IPS-NIHi7 (cell line): ENCODE data around the gene ROBO4.

ENCODE experiments used
- DNase-seq: peaks from one replicate; pipeline ENCODE4 v3.0.0; 2012; ENCODE audit warnings: mixed read lengths; ENCODE audit errors: extremely low spot score

The ROBO4 gene

GRCh38 chr11:124872741-124873140 lies 24.9 kb downstream of the ROBO4 start:
- DNase-seq: peak; percentile 71

- DNase-seq: no peak
Observed at GRCh38 chr11:124872280-124872679, 25.4 kb downstream of the ROBO4 start.

- no peak for DNase-seq
Observed at GRCh38 chr11:124870430-124870829, 27.2 kb downstream of the ROBO4 start.

GRCh38 chr11:124869856-124870387 lies 27.7 kb downstream of the ROBO4 start:
- DNase-seq: no peak

GRCh38 chr11:124869331-124869730 lies 28.3 kb downstream of the ROBO4 start:
- no peak for DNase-seq

GRCh38 chr11:124868331-124869274 lies 29.1 kb downstream of the ROBO4 start:
- DNase-seq: no peak

GRCh38 chr11:124867700-124868099 lies 30.0 kb downstream of the ROBO4 start:
- peak; percentile 73 for DNase-seq

- DNase-seq: peak; percentile 80
Observed at GRCh38 chr11:124865902-124866851, 31.5 kb downstream of the ROBO4 start.

GRCh38 chr11:124865181-124865901 lies 32.3 kb downstream of the ROBO4 start, which contains the start of gene ROBO3:
ROBO3 (plus strand) TSS chr11:124865432; CDS start chr11:124865578, 146 bp downstream.
- no peak for DNase-seq

DNA sequence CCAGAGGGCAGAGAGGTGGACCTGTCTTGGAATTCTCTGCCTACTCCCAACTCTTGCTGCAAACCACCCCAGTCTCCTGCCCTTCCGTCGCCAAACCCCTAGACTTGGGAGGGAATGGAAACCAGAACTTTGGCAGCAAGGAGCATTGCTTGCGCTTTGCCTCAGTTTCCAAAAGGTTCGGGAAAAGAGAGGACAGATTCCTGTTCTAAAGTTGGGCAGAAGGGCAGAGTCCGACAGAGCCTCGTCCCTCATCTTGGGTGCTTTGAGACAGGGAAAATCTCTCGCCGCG lies 32.8 kb downstream of the ROBO4 start:
- no peak for DNase-seq

DNA sequence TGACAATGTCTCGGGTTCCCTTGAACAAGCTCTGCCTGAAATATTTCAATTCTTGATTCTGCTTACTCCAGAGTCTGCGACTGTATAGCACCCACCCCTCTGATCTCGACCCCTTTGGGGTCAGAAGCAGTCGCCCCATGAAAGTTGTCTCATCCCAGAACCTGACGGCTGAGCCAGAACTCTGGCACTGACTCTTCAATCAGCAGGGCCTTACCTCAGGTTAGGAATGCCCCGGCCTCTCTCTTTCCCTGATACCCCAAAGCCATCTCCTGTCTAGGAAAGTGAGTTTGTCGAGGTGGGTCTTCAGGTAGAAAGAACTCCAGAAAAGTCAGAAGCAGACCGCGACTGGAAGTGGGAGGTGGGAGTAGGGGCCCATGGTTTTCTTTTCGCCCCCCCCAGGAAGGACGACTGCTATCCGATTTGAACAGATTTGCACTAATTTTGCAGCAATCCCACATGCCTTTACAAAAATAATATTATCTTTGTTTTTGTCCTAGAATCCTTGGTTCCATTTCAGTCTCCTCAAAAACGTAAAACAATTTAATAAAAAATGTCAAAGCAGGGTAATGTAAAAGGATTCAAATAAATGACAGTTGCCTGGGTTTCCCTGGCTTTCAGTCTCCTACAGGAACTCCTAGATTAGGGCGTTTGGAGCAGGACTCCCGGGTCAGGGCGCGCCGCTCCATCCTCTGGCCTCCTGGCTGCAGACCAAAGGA lies 33.3 kb downstream of the ROBO4 start:
- DNase-seq: no peak

DNA sequence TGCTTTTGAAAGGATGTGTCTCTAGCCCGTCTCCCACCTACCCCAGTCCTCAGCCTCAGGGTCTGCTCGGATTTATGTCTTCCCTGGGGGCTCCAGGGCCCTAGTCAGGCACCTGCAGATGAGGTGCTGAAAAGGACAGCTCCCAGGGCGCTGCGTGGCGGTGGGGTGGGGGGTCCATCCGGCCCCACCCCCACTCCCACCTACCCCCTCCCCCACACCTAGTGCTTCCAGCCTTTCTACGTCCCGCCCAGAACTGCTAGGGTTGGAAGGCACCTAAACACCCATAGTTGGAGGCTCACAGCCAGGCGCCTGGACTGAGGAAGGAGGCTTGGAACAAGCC lies 33.9 kb downstream of the ROBO4 start:
- DNase-seq: no peak

DNA sequence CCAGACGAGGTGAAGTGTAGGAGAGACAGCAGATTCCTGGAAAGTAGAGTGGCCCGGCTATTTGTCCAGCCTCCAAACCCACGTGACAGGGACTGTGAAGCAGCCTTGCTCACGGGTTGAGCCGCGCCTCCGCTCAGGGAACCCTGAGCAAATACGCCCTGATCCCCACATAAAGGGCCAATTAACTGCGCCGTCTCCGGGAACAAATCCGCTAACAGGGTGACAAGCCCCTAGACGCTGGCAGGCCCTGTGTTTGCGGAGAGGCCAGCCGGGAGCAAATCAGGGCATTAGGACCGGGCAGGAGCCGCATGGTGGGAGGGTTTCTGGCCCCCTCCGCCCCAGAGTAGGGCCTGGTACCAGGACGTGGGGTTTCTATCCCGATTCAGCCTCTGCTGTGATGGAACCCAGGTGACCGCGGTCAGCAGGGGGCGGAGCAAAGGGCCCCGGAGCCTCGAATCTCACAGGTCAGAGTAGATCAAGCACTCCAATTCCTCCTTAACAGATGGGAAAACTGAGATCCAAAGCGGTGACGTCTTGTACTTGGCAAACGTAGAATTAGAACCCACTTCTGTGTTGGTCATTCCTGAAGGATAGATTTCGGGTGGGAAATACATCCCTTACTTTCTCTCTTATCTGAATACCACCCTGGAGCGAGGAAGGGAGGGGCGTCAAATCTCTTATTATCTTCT lies 34.4 kb downstream of the ROBO4 start:
- no peak for DNase-seq

GRCh38 chr11:124861670-124862069 lies 36.0 kb downstream of the ROBO4 start:
- DNase-seq: no peak

- DNase-seq: no peak
Observed at GRCh38 chr11:124859171-124859570, 38.5 kb downstream of the ROBO4 start.

DNA sequence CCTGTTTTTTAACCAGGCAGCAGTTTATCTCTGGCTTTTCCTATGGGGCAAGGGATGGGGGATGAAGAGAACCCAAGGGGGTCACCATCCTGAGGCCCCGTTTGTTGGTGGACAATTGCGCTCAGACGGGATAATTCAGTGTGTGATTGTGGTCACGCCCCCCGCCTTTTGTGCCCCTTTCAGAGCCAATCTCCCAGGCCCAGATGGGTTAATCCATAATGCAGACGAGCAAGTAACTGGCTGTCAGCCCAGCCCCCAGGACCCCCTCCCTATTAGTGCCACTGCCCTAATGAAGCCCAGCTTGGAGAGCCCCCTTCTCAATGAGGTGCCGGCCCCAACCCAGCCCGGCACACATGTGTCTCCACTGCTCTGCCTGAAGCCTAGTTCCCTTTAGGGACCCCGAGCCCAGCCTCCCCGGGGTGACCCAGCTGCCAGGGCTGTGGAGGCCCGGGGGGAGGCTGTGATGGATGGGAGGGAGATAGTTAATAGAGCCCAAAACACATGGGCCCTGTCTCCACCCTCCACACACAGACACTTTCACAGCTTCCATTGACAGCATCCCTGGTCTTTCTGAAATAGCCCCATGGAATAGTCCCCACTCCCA lies 51.5 kb downstream of the ROBO4 start:
- no peak for DNase-seq

- no peak for DNase-seq
Observed at GRCh38 chr11:124844664-124845079, 53.0 kb downstream of the ROBO4 start.

GRCh38 chr11:124843616-124843910 lies 54.1 kb downstream of the ROBO4 start:
- no peak for DNase-seq

GRCh38 chr11:124842305-124842704 lies 55.4 kb downstream of the ROBO4 start:
- no peak for DNase-seq

DNA sequence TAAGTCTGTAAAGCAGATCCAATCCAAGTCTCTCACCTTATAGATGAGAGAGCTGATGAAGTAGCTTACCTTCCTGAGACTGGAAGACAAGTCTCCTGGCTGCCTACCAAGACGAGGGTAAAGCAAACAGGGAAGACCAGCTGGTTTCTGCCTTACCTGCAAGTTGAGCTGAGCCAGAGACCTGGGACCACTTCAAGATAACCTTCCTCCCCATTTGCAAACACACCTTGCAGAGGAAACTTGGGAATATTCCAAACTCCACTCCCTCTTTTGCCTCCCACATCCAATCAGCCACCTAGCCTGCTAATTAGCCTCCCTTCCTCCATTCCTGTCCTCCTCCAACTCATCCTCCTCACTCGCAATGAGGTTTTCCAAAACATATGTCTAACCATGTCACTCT lies 55.8 kb downstream of the ROBO4 start:
- no peak for DNase-seq
